H9 (cell line): ENCODE results near the gene DTNB. TPM values are rescaled to one million over a fixed set of nuclear protein-coding genes. Genes with fewer than 3 reads are reported as not detected.

ENCODE experiments used
- DNase-seq: peaks from one replicate; pipeline ENCODE4 v3.0.0-alpha.2; 2017
- H2AFZ ChIP-seq: one replicate; pipeline ENCODE4 v1.6.1; 2013; ENCODE audit warnings: mild to moderate bottlenecking, low read length, control low read depth, moderate library complexity
- H2AK5ac ChIP-seq: 2 replicates; pipeline ENCODE4 v1.6.1; 2013; ENCODE audit warnings: low read length, control low read depth, mixed read lengths; ENCODE audit not compliant: insufficient read length
- H2BK120ac ChIP-seq: one replicate; pipeline ENCODE4 v1.6.1; 2013; ENCODE audit warnings: low read depth, mild to moderate bottlenecking, low read length, control low read depth, inconsistent platforms; ENCODE audit not compliant: poor library complexity, severe bottlenecking
- H2BK12ac ChIP-seq: 2 replicates; pipeline ENCODE4 v1.6.1; 2013; ENCODE audit warnings: low read length, control low read depth, mixed read lengths, low read depth; ENCODE audit not compliant: insufficient read length
- H2BK15ac ChIP-seq: 2 replicates; pipeline ENCODE4 v1.6.1; 2013; ENCODE audit warnings: low read depth, low read length, control low read depth
- H2BK20ac ChIP-seq: one replicate; pipeline ENCODE4 v1.6.1; 2013; ENCODE audit warnings: low read depth, mild to moderate bottlenecking, low read length, control low read depth, inconsistent platforms; ENCODE audit not compliant: poor library complexity, severe bottlenecking
- H2BK5ac ChIP-seq: 2 replicates; pipeline ENCODE4 v1.6.1; 2013; ENCODE audit warnings: low read length, control low read depth, mixed read lengths; ENCODE audit not compliant: insufficient read length
- H3K14ac ChIP-seq: 2 replicates; pipeline ENCODE4 v1.6.1; 2013; ENCODE audit warnings: low read length, control low read depth; ENCODE audit not compliant: insufficient read depth
- H3K18ac ChIP-seq: 2 replicates; pipeline ENCODE4 v1.6.1; 2013; ENCODE audit warnings: low read depth, mild to moderate bottlenecking, mixed read lengths, low read length, control low read depth; ENCODE audit not compliant: insufficient read length
- H3K23ac ChIP-seq: 2 replicates; pipeline ENCODE4 v1.6.1; 2013; ENCODE audit warnings: low read length, control low read depth, mixed read lengths, low read depth; ENCODE audit not compliant: insufficient read length
- H3K23me2 ChIP-seq: 2 replicates; pipeline ENCODE4 v1.6.1; 2013; ENCODE audit warnings: low read depth, mild to moderate bottlenecking, mixed read lengths, low read length, control low read depth; ENCODE audit not compliant: insufficient read length, poor library complexity, severe bottlenecking
- H3K27ac ChIP-seq: 2 replicates; pipeline ENCODE4 v1.5.1; 2013; ENCODE audit warnings: low read length, control low read depth, mixed read lengths, low read depth; ENCODE audit not compliant: insufficient read length
- H3K27me3 ChIP-seq: 2 replicates; pipeline ENCODE4 v1.6.1; 2013; ENCODE audit warnings: low read length, control low read depth, inconsistent platforms; ENCODE audit not compliant: insufficient read depth
- H3K4ac ChIP-seq: 2 replicates; pipeline ENCODE4 v1.6.1; 2013; ENCODE audit warnings: low read depth, mild to moderate bottlenecking, control low read depth, inconsistent platforms, low read length, moderate library complexity
- H3K4me1 ChIP-seq: 2 replicates; pipeline ENCODE4 v1.6.1; 2013; ENCODE audit warnings: low read length, control low read depth, inconsistent platforms; ENCODE audit not compliant: insufficient read depth
- H3K4me2 ChIP-seq: 2 replicates; pipeline ENCODE4 v1.6.1; 2013; ENCODE audit warnings: low read length, control low read depth, mixed read lengths; ENCODE audit not compliant: insufficient read length, insufficient read depth
- H3K56ac ChIP-seq: 2 replicates; pipeline ENCODE4 v1.6.1; 2013; ENCODE audit warnings: low read depth, mild to moderate bottlenecking, mixed read lengths, low read length, control low read depth; ENCODE audit not compliant: insufficient read length
- H3K79me1 ChIP-seq: 2 replicates; pipeline ENCODE4 v1.6.1; 2013; ENCODE audit warnings: low read depth, mild to moderate bottlenecking, moderate library complexity, low read length, control low read depth, inconsistent platforms; ENCODE audit not compliant: insufficient read depth, poor library complexity, severe bottlenecking
- H3K79me2 ChIP-seq: 2 replicates; pipeline ENCODE4 v1.6.1; 2013; ENCODE audit warnings: low read length, control low read depth, inconsistent platforms; ENCODE audit not compliant: insufficient read depth
- H3K9ac ChIP-seq: 2 replicates; pipeline ENCODE4 v1.6.1; 2013; ENCODE audit warnings: low read length, control low read depth, mixed read lengths; ENCODE audit not compliant: insufficient read length; ENCODE audit errors: extremely low read depth
- H3K9me3 ChIP-seq: one replicate; pipeline ENCODE4 v1.6.1; 2013; ENCODE audit warnings: low read depth, low read length, inconsistent platforms; ENCODE audit not compliant: control insufficient read depth
- H3T11ph ChIP-seq: one replicate; pipeline ENCODE4 v1.6.1; 2013; ENCODE audit warnings: mild to moderate bottlenecking, low read length, control low read depth, inconsistent platforms
- H4K20me1 ChIP-seq: one replicate; pipeline ENCODE4 v1.6.1; 2013; ENCODE audit not compliant: control insufficient read depth, insufficient read length, insufficient read depth
- H4K5ac ChIP-seq: 2 replicates; pipeline ENCODE4 v1.6.1; 2013; ENCODE audit warnings: low read depth, mild to moderate bottlenecking, mixed read lengths, low read length, control low read depth; ENCODE audit not compliant: insufficient read length
- H4K8ac ChIP-seq: replicated peaks from 2 replicates; pipeline ENCODE4 v1.6.1; 2013; ENCODE audit warnings: low read length, control low read depth, mixed read lengths, low read depth; ENCODE audit not compliant: insufficient read length
- H4K91ac ChIP-seq: 2 replicates; pipeline ENCODE4 v1.6.1; 2013; ENCODE audit warnings: low read depth, mild to moderate bottlenecking, moderate library complexity, mixed read lengths, low read length, control low read depth; ENCODE audit not compliant: insufficient read length
- H3K27ac Mint-ChIP-seq, 3 experiments: 2 replicates in 2 of 3; 3 replicates in 1 of 3; pipeline ENCODE4 v1.8.0; 2020 to 2021; ENCODE audit warnings: mixed read lengths in 3 of 3, mild to moderate bottlenecking in 1 of 3, moderate library complexity in 1 of 3
- H3K27me3 Mint-ChIP-seq: 2 replicates; pipeline ENCODE4 v1.8.0; 2021; ENCODE audit warnings: low read depth, mild to moderate bottlenecking, moderate library complexity, mixed read lengths
- H3K36me3 Mint-ChIP-seq, 3 experiments: 2 replicates in 2 of 3; 3 replicates in 1 of 3; pipeline ENCODE4 v1.8.0; 2020 to 2021; ENCODE audit warnings: low read depth in 3 of 3, mixed read lengths in 3 of 3; ENCODE audit not compliant: insufficient read depth in 1 of 3
- H3K4me1 Mint-ChIP-seq, 2 experiments: 2 replicates each; pipeline ENCODE4 v1.8.0; 2020; ENCODE audit warnings: mixed read lengths in 2 of 2
- H3K4me3 Mint-ChIP-seq, 2 experiments: 2 replicates in 1 of 2; 3 replicates in 1 of 2; pipeline ENCODE4 v1.8.0; 2020 to 2021; ENCODE audit warnings: mild to moderate bottlenecking in 2 of 2, mixed read lengths in 2 of 2, moderate library complexity in 1 of 2
- H3K9me3 Mint-ChIP-seq, 2 experiments: 2 replicates in 1 of 2; 3 replicates in 1 of 2; pipeline ENCODE4 v1.8.0; 2020; ENCODE audit warnings: mild to moderate bottlenecking in 2 of 2, mixed read lengths in 2 of 2, moderate library complexity in 1 of 2
- WGBS: extraction: QIAGEN DNeasy Blood & Tissue Kit; methylation state at CpG from one replicate; pipeline ENCODE4 v1.1.7; 2013; ENCODE audit warnings: missing lambda C conversion rate, low lambda C conversion rate, mixed read lengths; ENCODE audit not compliant: insufficient read length; ENCODE audit errors: extremely low coverage; 5-methylcytosine and 5-hydroxymethylcytosine counted together
- total RNA-seq: library from RNA; stranded (reverse); gene quantifications from 2 replicates; pipeline ENCODE4 v1.2.1, GENCODE V29; 2021
- TF ChIP-seq, protein P1 (sequence below): fragments of 200-600 bp; sonication (generic); conservative IDR thresholded peaks from 3 replicates; pipeline ENCODE4 v1.8.0; 2021; ENCODE audit warnings: antibody characterized with exemption, mild to moderate bottlenecking

Gene DTNB
- total RNA-seq, 1 experiment from 2014 or later, result 26.7 TPM

DNA sequence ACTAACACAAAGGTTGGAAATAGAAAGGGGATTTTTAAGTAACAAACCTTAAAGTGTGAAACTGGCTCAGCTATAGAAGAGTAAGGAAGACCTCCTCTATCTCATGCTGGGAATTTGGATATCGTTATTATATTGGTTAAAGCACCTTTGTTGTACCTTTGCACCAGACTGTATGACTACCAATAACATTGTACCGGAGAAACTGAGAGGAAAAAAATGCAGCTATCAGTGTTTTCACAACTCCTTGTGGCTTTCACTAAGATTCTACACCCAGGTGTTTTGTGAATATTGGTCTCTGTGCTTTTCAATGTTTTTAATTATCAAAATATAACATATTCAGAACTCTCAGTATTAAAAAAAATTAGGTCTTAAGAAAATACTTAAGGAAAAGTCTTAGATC, 48.7 kb downstream of the DTNB start:
- Histone ChIP-seq H3K14ac (no peak overlapping the region), H3K4me2 (no peak overlapping the region), H3K56ac (no peak overlapping the region), H3K9me3 (no peaks in the 10 kb centered on the region), H2BK12ac (no peak overlapping the region), H2AK5ac (no peak overlapping the region), H3K27me3 (no peaks in the 10 kb centered on the region), H2BK20ac (no peak overlapping the region), H3K23ac (no peak overlapping the region), H3K23me2 (no peaks in the 10 kb centered on the region), H4K8ac (no peak overlapping the region), H3T11ph (no peak overlapping the region), H3K27ac (no peak overlapping the region), H3K4me1 (no peaks in the 10 kb centered on the region), H3K79me2 (no peaks in the 10 kb centered on the region), H2BK5ac (no peak overlapping the region), H4K91ac (no peak overlapping the region), H4K5ac (no peak overlapping the region), H2AFZ (no peak overlapping the region), H2BK120ac (no peak overlapping the region), H3K18ac (no peak overlapping the region), H3K9ac (no peak overlapping the region), H3K79me1 (no peaks in the 10 kb centered on the region), H4K20me1 (no peaks in the 10 kb centered on the region), H3K4ac (no peak overlapping the region), H2BK15ac (no peak overlapping the region)
- Mint-ChIP-seq H3K27me3 (no peaks in the 10 kb centered on the region; the same call in 1 of the 2 replicates), H3K4me3 (no peak overlapping the region), H3K36me3 (peaks cover 18 to 54% (median 41%) of the 10 kb centered on the region in 3 experiments; a peak in 6 of 7 replicates), H3K27ac (no peak overlapping the region), H3K4me1 (0 out of 4 replicates have a peak, but pooled peaks cover 0 to 4% of the 10 kb centered on the region in 2 experiments), H3K9me3 (no peaks in the 10 kb centered on the region)
- TF ChIP-seq, protein P1, sequence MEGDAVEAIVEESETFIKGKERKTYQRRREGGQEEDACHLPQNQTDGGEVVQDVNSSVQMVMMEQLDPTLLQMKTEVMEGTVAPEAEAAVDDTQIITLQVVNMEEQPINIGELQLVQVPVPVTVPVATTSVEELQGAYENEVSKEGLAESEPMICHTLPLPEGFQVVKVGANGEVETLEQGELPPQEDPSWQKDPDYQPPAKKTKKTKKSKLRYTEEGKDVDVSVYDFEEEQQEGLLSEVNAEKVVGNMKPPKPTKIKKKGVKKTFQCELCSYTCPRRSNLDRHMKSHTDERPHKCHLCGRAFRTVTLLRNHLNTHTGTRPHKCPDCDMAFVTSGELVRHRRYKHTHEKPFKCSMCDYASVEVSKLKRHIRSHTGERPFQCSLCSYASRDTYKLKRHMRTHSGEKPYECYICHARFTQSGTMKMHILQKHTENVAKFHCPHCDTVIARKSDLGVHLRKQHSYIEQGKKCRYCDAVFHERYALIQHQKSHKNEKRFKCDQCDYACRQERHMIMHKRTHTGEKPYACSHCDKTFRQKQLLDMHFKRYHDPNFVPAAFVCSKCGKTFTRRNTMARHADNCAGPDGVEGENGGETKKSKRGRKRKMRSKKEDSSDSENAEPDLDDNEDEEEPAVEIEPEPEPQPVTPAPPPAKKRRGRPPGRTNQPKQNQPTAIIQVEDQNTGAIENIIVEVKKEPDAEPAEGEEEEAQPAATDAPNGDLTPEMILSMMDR, result no peak
- DNase-seq, result no peak
- no CpG with 5 or more reads among the region's 2 CpGs for WGBS
